Measurements from ENCODE around the gene PLPP6. TPM values are rescaled to one million over a fixed set of nuclear protein-coding genes. Genes with fewer than 3 reads are reported as not detected.

PLPP6 gene
- total RNA-seq, 4 donors from 2014 or later, result 8.4 to 15.1 (median 12.8) TPM

GRCh38 chr9:4617752-4618151 is 44.3 kb upstream of the PLPP6 start:
- Histone ChIP-seq H3K36me3 (no peaks in the 10 kb centered on the region), H3K27ac (no peak overlapping the region), H3K9me3 (no peaks in the 10 kb centered on the region), H3K4me3 (no peak overlapping the region), H3K27me3 (no peaks in the 10 kb centered on the region), H3K4me1 (no peaks in the 10 kb centered on the region)
- DNase-seq (ENCODE audit: low spot score in 2 of 2), result no peak
- TF ChIP-seq POLR2A (IDR thresholded peaks at IDR 0.05), result no peak
- no peak for TF ChIP-seq CTCF (IDR thresholded peaks at IDR 0.05)
- TF ChIP-seq EP300 (IDR thresholded peaks at IDR 0.05), result no peak
- no peak for TF ChIP-seq POLR2AphosphoS5 (IDR thresholded peaks at IDR 0.05)
- WGBS, result 70% methylated on average over 3 of the region's 3 CpGs

GRCh38 chr9:4618700-4619099 is 43.4 kb upstream of the PLPP6 start:
- no peaks in the 10 kb centered on the region for H3K4me1 ChIP-seq
- no peaks in the 10 kb centered on the region for H3K27me3 ChIP-seq
- H3K27ac ChIP-seq, result no peak overlapping the region
- 94% methylated on average over 2 of the region's 2 CpGs for WGBS
- no peak for DNase-seq (ENCODE audit: low spot score in 2 of 2)
- TF ChIP-seq CTCF (IDR thresholded peaks at IDR 0.05), result no peak
- TF ChIP-seq POLR2AphosphoS5 (IDR thresholded peaks at IDR 0.05), result no peak
- TF ChIP-seq EP300 (IDR thresholded peaks at IDR 0.05), result no peak
- no peak for TF ChIP-seq POLR2A (IDR thresholded peaks at IDR 0.05)
- H3K9me3 ChIP-seq, result no peaks in the 10 kb centered on the region
- no peak overlapping the region for H3K4me3 ChIP-seq
- no peaks in the 10 kb centered on the region for H3K36me3 ChIP-seq

GRCh38 chr9:4620057-4620765 is 41.9 kb upstream of the PLPP6 start:
- no peak overlapping the region for H3K4me3 ChIP-seq
- no peaks in the 10 kb centered on the region for H3K27me3 ChIP-seq
- WGBS, result 84% methylated on average over 3 of the region's 3 CpGs
- no peaks in the 10 kb centered on the region for H3K36me3 ChIP-seq
- no peaks in the 10 kb centered on the region for H3K9me3 ChIP-seq
- no peak for DNase-seq (ENCODE audit: low spot score in 2 of 2)
- no peaks in the 10 kb centered on the region for H3K4me1 ChIP-seq
- H3K27ac ChIP-seq, result no peak overlapping the region
- TF ChIP-seq EP300 (IDR thresholded peaks at IDR 0.05) (no peak), CTCF (IDR thresholded peaks at IDR 0.05) (no peak), POLR2A (IDR thresholded peaks at IDR 0.05) (no peak), POLR2AphosphoS5 (IDR thresholded peaks at IDR 0.05) (no peak)

- H3K36me3 ChIP-seq, result no peaks in the 10 kb centered on the region
- DNase-seq (ENCODE audit: low spot score in 2 of 2), result no peak
- 73% methylated on average over 2 of the region's 2 CpGs for WGBS
- TF ChIP-seq EP300 (IDR thresholded peaks at IDR 0.05) (no peak), POLR2AphosphoS5 (IDR thresholded peaks at IDR 0.05) (no peak), CTCF (IDR thresholded peaks at IDR 0.05) (no peak), POLR2A (IDR thresholded peaks at IDR 0.05) (no peak)
- H3K4me3 ChIP-seq, result no peak overlapping the region
- no peaks in the 10 kb centered on the region for H3K9me3 ChIP-seq
- H3K27ac ChIP-seq, result no peak overlapping the region
- H3K4me1 ChIP-seq, result no peaks in the 10 kb centered on the region
- H3K27me3 ChIP-seq, result no peaks in the 10 kb centered on the region
Observed at GRCh38 chr9:4620881-4621555, 41.1 kb upstream of the PLPP6 start.

GRCh38 chr9:4622016-4622415 is 40.1 kb upstream of the PLPP6 start:
- Histone ChIP-seq H3K27ac (no peak overlapping the region), H3K9me3 (no peaks in the 10 kb centered on the region), H3K27me3 (no peaks in the 10 kb centered on the region), H3K36me3 (no peaks in the 10 kb centered on the region), H3K4me3 (no peak overlapping the region), H3K4me1 (no peaks in the 10 kb centered on the region)
- TF ChIP-seq EP300 (IDR thresholded peaks at IDR 0.05) (no peak), POLR2A (IDR thresholded peaks at IDR 0.05) (no peak), CTCF (IDR thresholded peaks at IDR 0.05) (no peak), POLR2AphosphoS5 (IDR thresholded peaks at IDR 0.05) (no peak)
- no peak for DNase-seq (ENCODE audit: low spot score in 2 of 2)
- WGBS, result 88% methylated on average over 10 of the region's 10 CpGs

All from suprapubic skin (tissue), 4 donors.